ENCODE data around the gene MBL2. TPM values are rescaled to one million over a fixed set of nuclear protein-coding genes. Genes with fewer than 3 reads are reported as not detected.
A peak's percentile ranks its signal among the peaks of the same experiment; 100 is the strongest.

MBL2 gene
- total RNA-seq (2014; rRNA removed), result 0.17 TPM in 1 of 2 replicates, not detected in the other
- not detected for Bru-seq, nascent RNA
- BruChase-seq, experiment 1, labeled RNA remaining after a 6-hour chase, result percentile 16 among the genes with signal in this experiment
- BruChase-seq, experiment 2, labeled RNA remaining after a 2-hour chase, result percentile 13 among the genes with signal in this experiment
- long read RNA-seq, result 0 reads

DNA sequence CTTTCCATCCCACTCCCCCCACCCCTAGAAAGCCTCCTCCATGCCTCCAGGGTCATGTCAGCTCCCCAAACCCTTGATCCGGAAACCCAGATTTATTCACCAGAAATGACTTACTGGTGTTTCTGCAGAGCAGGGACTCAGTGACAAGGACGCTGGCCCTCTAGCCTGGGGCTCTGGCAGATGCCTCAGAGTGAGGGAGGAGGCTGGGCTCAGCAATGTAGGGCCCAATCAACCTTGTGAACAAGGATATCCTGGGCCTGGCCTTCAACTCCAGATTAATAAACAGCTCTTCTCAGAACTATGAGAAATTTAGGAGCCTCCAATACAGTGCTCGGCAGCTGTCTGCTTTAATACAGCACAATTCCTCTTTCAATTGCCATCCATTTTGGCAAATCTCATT lies at the start of gene MBL2:
TSS of gene MBL2 (minus strand) at position 162 of the 400 bp plus-strand sequence. CDS start 1,149 bp downstream, outside the sequence.
- no peaks in the 10 kb centered on the region for H3K27me3 ChIP-seq (ENCODE audit: low read length)
- POLR2A ChIA-PET (ENCODE audit: unreplicated experiment), result no interaction called here
- peak within 1 kb of the TSS; percentile 55 for H3K9ac ChIP-seq (ENCODE audit: low read length)
- peak within 1 kb of the TSS; percentile 82 for H3K27ac ChIP-seq (ENCODE audit: low read length)
- CTCF ChIA-PET, result interaction anchor here (0.6 to 1.7 kb wide), 2 partner anchors 31 to 205 kb away, joined by 3 to 7 read pairs; no protein-coding TSS in a partner anchor
- H3K4me3 ChIP-seq (ENCODE audit: low read length), result peak within 1 kb of the TSS; percentile 13; the same call in 1 of the 2 replicates
- H4K20me1 ChIP-seq (ENCODE audit: low read length), result no peaks in the 10 kb centered on the region
- H3K36me3 ChIP-seq (ENCODE audit: low read depth, low read length), result no peaks in the 10 kb centered on the region
- TF ChIP-seq, protein P1, sequence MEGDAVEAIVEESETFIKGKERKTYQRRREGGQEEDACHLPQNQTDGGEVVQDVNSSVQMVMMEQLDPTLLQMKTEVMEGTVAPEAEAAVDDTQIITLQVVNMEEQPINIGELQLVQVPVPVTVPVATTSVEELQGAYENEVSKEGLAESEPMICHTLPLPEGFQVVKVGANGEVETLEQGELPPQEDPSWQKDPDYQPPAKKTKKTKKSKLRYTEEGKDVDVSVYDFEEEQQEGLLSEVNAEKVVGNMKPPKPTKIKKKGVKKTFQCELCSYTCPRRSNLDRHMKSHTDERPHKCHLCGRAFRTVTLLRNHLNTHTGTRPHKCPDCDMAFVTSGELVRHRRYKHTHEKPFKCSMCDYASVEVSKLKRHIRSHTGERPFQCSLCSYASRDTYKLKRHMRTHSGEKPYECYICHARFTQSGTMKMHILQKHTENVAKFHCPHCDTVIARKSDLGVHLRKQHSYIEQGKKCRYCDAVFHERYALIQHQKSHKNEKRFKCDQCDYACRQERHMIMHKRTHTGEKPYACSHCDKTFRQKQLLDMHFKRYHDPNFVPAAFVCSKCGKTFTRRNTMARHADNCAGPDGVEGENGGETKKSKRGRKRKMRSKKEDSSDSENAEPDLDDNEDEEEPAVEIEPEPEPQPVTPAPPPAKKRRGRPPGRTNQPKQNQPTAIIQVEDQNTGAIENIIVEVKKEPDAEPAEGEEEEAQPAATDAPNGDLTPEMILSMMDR (conservative IDR thresholded peaks at IDR 0.05; ENCODE audit: low read depth, low read length), result no peak
- TF ChIP-seq EZH2phosphoT487 (IDR thresholded peaks at IDR 0.05; ENCODE audit: borderline replicate concordance, low read length) (no peak), EZH2 (IDR thresholded peaks at IDR 0.05; ENCODE audit: low read length, unreplicated experiment) (no peak)
- peak within 1 kb of the TSS; percentile 44 for H2AFZ ChIP-seq (ENCODE audit: low read length)
- no peaks in the 10 kb centered on the region for H3K9me3 ChIP-seq (ENCODE audit: low read length)
- no peaks in the 10 kb centered on the region for H3K79me2 ChIP-seq (ENCODE audit: low read length)
- DNase-seq (no peak), ATAC-seq (no peak)
- H3K4me1 ChIP-seq (ENCODE audit: insufficient read depth, low read length), result peaks cover 25% of the 10 kb centered on the region
- peak within 1 kb of the TSS; percentile 65 for H3K4me2 ChIP-seq (ENCODE audit: low read length)
- H3F3A ChIP-seq (ENCODE audit: low read length, unreplicated experiment), result peaks cover 7% of the 10 kb centered on the region
- H3K9me2 ChIP-seq (replicated peaks; ENCODE audit: low read length), result no peaks in the 10 kb centered on the region
- no TSS peak for BruUV-seq (replicated peaks)
- intact Hi-C loops (cut with micrococcal nuclease), result no loop called here

DNA sequence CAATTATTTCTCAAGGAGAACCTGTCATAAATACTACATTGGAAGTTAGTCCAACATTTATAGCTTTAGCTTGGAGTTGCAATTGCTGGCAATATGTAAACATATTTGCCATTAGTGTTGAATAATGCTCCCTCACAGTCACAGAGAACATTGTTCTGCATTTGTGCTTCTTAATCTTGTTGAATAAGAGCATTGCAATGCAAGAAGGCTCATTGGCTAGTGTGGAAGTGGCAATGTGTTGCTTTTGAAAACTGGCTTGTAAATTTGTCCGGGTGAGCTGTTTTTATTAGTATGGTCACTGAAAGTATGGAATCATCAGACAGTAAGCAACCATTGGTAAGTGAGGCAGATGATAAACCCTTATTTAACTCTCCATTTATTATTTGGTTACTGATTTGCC lies 47.7 kb upstream of the MBL2 start:
- Histone ChIP-seq H3K27ac (ENCODE audit: low read length) (peak overlapping the region; percentile 0; the same call in 1 of the 2 replicates), H3K9me3 (ENCODE audit: low read length) (no peaks in the 10 kb centered on the region), H3K4me2 (ENCODE audit: low read length) (peak overlapping the region; percentile 2), H3K4me3 (ENCODE audit: low read length) (no peak overlapping the region), H3F3A (ENCODE audit: low read length, unreplicated experiment) (no peaks in the 10 kb centered on the region), H3K27me3 (ENCODE audit: low read length) (no peaks in the 10 kb centered on the region), H3K79me2 (ENCODE audit: low read length) (no peaks in the 10 kb centered on the region), H4K20me1 (ENCODE audit: low read length) (no peaks in the 10 kb centered on the region), H3K9me2 (replicated peaks; ENCODE audit: low read length) (no peaks in the 10 kb centered on the region), H3K36me3 (ENCODE audit: low read depth, low read length) (no peaks in the 10 kb centered on the region), H3K9ac (ENCODE audit: low read length) (no peak overlapping the region), H3K4me1 (ENCODE audit: insufficient read depth, low read length) (peaks cover 25% of the 10 kb centered on the region), H2AFZ (ENCODE audit: low read length) (no peak overlapping the region)
- no TSS peak for BruUV-seq (replicated peaks)
- ChIA-PET POLR2A (ENCODE audit: unreplicated experiment) (interaction anchor here (0.6 to 0.9 kb wide), 2 partner anchors 44 to 657 kb away, joined by 3 read pairs; no protein-coding TSS in a partner anchor), CTCF (interaction anchor here (1.1 to 1.4 kb wide), 2 partner anchors 44 to 63 kb away, joined by 8 to 9 read pairs; no protein-coding TSS in a partner anchor)
- peak; percentile 86 for DNase-seq
- intact Hi-C loops (cut with micrococcal nuclease), result loop anchor here (1.0 kb wide), 1 partner anchor 36 kb away; no protein-coding TSS in a partner anchor
- TF ChIP-seq EZH2 (IDR thresholded peaks at IDR 0.05; ENCODE audit: low read length, unreplicated experiment) (no peak), EZH2phosphoT487 (IDR thresholded peaks at IDR 0.05; ENCODE audit: borderline replicate concordance, low read length) (no peak)
- TF ChIP-seq, protein P1 (conservative IDR thresholded peaks at IDR 0.05; ENCODE audit: low read depth, low read length), result no peak
- ATAC-seq, result peak; percentile 72

Data from PC-3 (cell line).